Activated CD4-positive, alpha-beta T cell treated with anti-CD3 and anti-CD28 coated beads for 1 hour (primary cell): ENCODE measurements around the gene VRTN.
"Not testable (repeated sequence)": the region's sequence is repeated elsewhere in the genome, so short reads cannot be mapped to it uniquely, and the experiment has no call there.

Experiments
- DNase-seq: peaks from one replicate; pipeline ENCODE4 v3.0.0-alpha.2; 2020

The VRTN gene

DNA sequence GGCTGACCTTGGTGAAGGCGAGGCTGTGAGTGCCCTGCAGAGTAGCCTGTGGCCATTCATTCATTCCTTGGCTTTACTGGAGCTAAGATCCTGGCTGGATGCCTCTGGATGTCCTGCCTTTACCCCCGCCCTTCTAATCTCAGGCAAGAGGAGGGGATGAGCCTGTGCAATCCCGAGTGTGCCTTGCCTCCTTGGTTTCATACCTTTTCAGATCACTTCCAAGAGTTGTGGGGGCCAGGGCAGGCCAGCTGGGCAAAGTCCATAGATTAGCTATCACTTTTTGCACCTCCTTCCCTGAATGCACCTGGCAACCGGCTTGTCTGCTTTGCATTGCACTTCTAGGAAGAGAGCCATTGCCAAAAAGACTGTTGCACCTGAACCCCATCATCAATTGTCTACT lies 1.5 kb downstream of the VRTN start:
- DNase-seq: no peak

DNA sequence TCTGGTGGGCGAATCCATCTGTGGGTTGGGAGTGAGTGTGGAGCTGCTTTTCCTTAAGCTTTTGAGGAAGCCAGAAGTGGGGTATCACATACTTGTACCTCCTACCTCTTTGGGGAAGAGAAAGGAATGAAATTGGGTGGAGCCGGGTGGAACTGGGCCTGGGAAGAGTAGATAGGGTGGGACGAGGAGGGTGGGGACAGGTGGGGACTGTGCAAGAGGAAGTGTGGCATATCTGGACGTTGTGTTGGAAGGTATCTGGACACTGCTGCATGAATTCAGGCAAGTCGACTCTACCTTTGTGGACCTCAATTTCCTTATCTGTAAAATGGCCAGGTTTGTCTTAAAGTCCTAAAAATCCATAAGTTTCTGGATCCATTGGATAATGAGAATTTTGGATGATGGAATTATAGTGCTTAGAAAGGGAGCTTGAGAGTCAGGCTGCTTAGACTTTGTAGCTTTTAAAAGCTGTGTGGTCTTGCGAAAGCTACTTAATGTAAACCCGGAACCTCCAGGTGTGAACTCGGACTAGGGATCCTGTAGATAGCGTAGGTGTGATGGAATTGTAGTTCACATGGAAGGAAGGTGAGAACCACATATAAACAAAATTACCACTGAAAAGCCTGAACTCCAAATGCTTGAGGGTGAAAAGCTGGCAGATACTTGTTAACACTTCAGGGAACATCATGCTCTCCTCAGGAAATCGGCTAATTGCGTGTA lies 2.1 kb downstream of the VRTN start:
- no peak for DNase-seq

DNA sequence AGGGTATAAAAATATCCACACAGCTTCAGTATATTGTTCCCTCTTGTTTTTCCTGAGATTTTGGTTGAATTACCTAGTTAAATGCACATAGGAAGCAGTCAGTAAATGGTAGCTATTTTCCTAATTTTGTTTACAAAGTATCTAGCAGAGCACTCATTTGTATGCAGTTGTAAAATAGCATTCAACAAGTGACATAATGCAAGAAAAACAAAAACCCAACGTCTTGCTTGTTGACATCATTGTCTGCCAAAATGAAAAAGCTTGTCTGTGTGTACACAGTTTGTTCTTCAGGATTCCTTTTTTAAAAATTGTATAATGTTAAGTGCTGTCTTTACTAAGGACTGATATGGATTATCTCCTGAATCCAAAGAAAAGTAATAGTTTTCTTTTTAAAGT lies 2.7 kb downstream of the VRTN start:
- DNase-seq: no peak

DNA sequence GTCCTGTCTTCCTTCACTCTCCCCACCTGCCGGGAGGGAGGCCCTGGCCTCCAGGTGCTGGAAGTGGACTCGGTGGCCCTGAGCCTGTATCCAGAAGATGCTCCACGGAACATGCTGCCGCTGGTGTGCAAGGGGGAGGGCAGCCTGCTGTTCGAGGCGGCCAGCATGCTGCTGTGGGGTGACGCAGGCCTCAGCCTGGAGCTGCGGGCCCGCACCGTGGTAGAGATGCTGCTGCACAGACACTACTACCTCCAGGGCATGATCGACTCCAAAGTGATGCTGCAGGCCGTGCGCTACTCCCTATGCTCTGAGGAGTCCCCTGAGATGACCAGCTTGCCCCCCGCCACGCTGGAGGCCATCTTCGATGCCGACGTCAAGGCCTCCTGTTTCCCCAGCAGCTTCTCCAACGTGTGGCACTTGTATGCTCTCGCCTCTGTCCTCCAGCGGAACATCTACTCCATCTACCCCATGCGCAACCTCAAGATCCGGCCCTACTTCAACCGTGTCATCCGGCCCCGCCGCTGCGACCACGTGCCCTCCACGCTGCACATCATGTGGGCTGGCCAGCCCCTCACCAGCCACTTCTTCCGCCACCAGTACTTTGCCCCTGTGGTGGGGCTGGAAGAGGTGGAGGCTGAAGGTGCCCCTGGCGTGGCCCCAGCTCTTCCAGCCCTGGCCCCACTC lies 8.8 kb downstream of the VRTN start:
- no peak for DNase-seq

DNA sequence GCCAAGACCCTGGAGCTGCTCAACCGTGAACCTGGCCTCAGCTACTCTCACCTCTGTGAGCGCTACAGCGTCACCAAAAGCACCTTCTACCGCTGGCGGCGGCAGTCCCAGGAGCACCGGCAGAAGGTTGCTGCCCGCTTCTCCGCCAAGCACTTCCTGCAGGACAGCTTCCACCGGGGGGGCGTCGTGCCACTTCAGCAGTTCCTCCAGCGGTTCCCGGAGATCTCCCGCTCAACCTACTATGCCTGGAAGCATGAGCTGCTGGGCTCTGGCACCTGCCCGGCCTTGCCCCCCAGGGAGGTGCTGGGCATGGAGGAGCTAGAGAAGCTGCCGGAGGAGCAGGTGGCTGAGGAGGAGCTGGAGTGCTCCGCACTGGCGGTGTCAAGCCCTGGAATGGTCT lies 9.3 kb downstream of the VRTN start:
- DNase-seq: no peak

DNA sequence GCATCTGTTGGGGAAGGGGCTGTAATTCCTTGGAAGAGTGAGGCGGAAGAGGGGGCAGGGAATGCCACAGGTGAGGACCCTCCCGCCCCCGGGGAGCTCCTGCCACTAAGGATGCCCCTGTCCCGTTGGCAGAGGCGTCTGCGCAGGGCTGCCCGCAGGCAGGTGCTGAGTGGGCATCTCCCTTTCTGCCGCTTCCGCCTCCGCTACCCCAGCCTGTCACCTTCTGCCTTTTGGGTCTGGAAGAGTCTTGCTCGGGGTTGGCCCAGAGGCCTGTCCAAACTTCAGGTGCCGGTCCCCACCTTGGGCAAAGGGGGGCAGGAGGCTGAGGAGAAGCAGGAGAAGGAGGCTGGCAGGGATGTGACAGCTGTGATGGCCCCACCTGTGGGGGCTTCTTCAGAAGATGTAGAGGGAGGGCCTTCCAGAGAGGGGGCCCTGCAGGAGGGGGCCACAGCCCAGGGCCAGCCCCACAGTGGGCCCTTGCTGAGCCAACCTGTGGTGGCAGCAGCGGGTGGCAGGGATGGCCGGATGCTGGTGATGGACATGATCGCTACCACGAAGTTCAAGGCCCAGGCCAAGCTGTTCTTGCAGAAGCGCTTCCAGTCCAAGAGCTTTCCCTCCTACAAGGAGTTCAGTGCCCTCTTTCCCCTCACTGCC lies 10.0 kb downstream of the VRTN start:
- DNase-seq: no peak

DNA sequence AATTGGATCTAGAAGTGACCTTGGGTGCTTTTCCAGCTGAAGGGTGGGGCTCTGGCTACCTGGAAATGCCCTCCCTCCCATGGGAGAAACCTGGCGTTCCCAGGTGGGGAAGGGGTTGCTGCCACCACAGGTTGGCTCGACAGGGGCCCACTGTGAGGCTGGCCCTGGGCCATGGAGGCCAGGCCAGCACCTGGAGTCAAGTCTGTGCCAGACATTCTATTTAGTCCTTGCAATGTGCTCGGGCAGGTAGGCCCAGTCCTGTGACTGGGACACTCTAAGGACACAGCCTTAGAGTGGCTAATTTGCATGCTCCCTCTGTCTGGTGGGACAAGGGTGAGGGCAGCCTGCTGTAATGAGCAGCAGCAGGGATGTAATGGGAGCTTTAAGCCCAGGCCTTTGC lies 11.9 kb downstream of the VRTN start:
- DNase-seq: no peak

DNA sequence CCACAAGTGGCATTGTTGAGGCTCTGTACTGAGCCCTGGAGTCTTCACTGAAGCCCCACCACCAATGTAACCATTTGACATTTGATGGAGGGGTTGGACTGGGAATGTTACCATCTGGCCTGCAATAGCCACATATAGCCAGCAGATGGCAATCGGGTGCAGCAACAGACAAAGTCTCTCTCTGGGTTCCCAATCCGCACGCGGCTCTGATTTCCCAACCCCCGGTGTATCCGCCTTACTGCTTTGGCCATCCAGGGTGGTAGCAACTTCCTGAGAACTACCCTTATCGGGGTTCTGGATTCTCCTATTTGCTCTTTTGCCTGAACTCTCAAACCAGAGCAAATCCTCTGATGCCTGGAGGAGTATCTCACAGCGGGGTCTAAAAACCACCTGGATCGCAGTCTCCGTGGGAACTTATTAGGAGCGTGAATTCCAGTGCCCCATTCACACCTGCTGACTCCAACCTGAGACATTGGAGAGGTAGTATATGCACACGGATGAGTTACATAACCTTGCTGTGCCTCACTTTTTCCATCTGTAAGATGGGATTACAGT lies 14.2 kb downstream of the VRTN start:
- DNase-seq: peak; percentile 47

DNA sequence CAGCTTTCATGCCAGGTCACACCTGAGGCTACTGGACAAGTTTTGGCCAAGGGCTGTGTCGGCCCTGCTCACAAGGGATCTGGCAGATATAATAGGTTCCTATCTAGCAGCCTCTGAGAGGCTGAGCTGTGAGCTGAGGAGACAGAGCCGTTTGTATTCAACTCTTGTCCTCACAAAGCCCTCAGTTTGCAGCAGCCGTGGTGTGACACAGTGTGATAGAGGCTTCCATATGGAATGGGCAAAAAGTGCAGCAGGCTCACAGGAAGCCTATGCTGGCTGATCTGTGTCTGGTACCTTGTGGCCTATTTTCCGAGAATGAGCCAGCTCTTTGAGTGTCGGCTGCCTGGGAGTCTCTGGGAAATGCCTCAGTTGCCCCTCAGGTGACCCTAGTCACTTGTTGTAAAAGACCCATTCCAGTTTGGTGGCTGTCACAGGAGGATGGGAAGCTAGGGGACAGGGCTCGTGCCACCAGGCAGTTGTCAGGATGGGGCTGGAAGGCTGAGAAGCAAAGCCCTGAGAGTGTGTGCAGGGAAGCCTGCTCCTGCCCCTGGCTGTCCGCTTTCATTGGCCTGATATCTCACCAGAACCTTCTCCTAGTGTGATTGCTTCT lies 16.1 kb downstream of the VRTN start:
- DNase-seq: no peak

DNA sequence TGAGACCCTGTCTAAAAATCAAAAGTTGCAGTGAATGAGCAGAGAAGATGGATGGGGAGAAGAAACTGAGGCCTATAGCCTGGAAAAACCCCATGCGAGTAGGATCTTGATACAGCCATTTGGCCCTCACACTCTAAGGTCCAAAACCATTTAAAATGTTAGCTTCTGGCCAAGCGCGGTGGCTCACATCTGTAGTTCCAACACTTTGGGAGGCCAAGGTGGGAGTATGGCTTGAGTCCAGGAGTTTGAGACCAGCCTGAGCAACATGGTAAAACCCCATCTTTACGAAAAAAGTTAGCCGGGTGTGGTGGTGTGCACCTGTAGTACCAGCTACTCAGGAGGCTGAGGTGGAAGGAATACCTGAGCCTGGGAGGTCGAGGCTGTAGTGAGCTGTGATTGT lies 19.8 kb downstream of the VRTN start:
- no peak for DNase-seq

DNA sequence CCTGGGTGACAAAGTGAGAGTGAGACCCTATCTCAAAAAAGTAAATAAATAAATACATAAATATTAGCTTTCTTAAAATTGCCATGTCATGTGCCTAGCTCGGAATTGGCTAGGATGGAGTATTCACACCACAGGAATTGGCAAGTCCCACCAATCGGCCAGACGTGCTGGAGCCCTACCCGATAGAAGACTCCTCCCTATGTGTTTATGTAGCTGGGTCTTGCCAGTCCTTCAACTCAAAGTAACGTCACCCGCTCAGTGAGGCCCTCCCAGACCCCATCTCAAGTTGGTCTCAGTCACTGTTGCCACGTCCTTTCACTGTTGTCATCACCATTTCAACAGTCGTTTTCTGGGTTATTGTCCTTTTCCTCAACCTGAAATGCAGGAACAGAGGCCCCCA lies 20.2 kb downstream of the VRTN start:
- DNase-seq: no peak

DNA sequence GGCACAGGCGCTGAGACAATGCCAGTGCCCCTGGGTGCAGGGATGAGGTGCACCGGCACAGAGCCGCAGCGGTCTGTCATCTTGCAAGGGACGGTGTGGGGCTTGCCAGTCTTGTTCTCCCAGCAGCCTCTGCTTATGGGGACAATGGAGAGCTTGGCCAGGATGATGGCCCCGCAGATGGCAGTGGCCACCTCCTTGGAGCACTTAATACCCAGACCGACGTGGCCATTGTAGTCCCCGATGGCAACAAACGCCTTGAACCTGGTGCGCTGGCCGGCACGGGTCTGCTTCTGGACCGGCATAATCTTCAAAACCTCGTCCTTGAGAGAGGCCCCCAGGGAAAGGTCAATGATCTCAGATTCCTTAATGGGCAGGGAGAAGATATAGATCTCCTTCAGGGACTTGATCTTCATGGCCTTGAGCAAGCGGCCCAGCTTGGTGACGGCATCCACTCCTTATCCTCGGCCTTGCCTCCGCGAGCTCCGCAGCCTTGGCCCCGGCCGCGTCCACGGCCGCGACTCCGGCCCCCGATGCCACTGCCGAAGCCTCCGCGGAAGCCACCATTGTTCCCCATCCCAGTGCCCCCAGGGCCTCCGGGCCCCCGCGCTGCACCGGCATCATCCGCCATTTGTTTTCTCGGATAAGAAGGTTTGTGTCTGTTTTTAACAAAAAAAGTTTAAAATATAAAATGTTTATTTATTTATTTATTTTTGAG lies 29.9 kb downstream of the VRTN start:
- no peak for DNase-seq

DNA sequence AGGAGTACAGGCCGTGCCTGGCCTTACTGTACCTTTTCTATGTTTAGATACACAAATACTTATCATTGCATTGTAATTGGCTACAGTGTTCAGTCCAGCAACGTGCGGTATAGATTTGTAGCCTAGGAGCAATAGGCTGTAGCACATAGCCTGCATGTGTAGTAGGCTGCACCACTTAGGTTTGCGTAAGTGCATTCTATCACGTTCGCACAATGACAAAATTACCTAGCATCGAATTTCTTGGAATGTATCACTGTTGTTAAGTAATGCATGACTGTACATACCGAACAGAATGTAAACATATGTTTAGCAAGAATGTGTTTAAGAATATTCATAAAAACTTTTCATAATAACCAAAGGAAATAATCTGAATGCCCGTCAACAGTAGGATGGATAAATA lies 31.9 kb downstream of the VRTN start:
- no peak for DNase-seq

DNA sequence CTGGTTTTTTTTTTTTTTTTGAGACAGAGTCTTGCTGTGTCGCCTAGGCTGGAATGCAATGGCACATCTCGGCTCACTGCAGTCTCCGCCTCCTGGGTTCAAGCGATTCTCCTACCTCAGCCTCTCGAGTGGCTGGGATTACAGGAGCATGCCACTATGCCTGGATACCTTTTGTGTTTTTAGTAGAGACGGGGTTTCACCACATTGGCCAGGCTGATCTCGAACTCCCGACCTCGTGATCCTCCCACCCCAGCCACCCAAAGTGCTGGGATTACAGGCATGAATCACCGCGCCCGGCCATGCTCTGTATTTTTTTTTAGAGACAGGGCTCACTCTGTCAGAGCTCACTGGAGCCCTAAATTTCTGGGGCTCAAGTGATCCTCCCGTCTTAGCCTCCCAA lies 32.6 kb downstream of the VRTN start:
- no peak for DNase-seq

DNA sequence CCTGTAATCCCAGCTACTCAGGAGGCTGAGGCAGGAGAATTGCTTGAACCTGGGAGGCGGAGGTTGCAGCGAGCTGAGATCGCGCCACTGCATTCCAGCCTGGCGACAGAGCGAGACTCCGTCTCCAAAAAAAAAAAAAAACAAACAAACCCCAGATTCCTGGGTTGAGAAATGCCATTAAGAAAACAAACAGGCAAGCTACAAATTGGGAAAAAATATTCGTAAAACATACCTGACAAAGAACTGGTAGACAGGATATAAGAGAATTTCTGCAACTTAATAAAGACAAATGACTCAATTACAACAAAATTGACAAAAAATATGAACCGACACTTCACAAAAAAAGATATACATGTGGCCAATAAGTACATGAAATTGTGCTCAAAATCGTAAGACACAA lies 33.3 kb downstream of the VRTN start:
- DNase-seq: not testable (repeated sequence)

DNA sequence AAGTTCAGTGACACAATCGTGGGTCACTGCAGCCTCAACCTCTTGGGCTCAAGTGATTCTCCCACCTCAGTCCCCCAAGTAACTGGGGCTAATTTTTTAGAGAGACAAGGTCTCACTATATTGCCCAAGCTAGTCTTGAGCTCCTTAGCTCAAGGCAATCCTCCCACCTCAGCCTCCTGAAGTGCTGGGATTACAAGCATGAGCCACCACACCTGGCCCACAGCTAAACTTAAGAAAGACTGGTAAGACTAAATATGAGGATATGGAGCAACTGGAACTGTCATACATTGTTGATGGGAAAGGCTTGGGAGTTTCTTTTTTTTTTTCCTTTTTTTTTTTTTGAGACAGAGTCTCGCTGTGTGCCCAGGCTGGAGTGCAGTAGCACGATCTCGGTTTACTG lies 34.0 kb downstream of the VRTN start:
- no peak for DNase-seq

DNA sequence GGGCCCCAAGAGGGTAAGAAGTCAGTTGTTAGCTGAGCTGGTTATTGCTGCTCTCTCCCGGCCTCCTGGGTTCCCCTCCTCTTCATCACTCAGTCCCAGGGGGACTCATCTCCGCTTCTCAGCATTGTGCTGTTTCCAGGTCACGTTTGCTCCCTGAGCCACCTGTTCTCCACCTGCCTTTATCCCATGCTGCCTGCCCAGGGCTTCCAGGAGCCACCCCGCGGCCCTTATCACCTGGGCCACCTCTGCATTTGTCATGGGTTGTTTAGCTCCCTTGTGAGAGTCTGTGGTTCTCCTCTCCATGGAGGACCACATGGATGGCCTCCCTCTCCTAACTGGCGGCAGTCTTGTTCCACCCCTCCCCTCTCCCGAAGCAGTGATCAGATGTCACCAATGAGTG lies 41.7 kb downstream of the VRTN start:
- DNase-seq: no peak

DNA sequence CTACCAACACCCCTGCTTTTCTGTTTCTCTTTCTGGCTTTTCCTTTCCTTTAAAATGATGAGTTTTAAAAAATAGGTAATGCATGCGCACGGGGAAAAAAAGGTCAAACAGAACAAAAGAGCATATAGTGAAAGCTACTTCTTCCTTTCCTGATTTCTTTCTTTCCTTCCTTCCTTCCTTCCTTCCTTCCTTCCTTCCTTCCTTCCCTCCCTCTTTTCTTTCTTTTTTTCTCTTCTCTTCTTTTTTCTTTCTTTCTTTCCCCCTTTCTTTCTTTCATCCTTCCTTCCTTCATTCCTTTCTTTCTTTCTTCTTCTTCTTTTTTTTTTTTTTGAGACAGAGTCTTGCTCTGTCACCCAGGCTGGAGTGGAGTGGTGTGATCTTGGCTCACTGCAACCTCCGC lies 42.2 kb downstream of the VRTN start:
- DNase-seq: not testable (repeated sequence)

DNA sequence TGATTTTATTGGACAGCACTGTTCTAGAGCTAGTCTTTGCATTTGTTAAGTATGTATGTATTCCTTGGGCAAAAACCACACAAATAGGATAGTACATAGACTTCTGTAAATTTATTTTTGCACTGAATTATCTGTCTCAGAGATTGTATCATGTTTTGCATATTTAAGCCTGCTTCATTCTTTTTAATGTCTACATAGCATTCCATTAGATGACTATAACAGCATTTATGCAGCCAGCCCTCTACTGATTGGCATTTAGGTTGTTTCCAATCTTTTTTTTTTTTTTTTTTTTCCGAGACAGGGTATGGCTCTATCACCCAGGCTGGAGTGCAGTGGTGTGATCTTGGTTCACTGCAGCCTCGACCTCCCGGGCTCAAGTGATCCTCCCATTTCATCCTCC lies 43.2 kb downstream of the VRTN start:
- no peak for DNase-seq

DNA sequence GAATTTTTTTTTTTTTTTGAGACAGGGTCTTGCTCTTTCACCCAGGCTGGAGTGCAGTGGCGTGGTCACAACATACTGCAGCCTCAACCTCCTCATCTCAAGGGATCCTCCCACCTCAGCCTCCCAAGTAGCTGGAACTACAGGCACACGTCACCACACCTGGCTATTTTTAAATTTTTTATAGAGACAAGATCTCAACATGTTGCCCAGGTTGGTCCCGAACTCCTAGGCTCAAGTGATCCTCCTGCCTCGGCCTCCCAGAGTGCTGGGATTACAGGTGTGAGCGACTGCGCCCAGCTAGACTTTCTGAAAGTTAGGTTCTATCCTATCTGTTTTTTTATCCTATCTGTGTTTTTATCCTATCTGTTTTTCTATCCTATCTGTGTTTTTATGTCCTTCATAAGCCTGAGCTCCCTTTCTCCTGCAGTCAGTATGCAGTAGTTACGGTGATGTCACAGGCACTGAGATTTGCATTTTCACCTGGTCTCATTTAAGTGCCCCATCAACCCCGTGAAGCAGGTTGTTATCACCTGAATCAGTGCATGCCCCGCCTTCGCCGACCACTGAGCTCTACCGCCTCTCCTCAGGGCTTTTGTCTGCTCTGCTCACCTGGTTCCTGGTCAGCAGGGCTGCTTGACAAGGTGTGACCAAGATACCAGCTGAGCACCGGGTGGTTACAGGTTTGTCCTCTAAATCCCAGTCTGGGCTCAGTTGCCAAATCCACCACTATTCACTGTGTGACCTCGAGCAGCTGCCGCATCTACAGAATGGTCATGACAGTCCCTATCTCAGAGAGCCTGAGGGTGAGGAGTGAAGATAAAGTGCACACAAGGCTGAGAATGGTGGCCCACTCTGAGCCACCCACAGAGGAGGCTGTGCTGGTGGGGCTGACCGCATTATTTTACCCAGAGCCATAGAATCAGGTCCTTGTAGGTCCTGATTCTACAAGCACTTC lies 44.6 kb downstream of the VRTN start:
- DNase-seq: no peak

DNA sequence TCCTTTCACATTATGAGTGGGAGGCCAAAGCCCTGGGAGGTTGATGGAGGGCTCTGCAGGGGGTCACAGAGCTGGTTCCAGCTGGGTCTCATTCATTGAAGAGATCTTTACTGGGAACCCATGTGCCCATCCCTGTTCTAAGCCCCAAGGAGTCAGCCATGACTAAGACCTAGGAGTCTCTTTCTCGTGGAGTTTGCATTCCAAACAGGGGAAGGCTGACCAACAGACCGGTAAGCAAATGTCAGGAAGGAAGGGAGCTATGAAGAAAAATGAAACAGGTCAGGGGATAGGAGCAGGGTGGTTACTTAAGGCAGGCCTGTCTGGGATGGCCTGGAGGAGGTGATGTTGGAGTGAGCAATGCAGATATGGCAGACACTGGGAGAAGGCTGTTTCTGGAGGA lies 46.3 kb downstream of the VRTN start:
- DNase-seq: no peak

DNA sequence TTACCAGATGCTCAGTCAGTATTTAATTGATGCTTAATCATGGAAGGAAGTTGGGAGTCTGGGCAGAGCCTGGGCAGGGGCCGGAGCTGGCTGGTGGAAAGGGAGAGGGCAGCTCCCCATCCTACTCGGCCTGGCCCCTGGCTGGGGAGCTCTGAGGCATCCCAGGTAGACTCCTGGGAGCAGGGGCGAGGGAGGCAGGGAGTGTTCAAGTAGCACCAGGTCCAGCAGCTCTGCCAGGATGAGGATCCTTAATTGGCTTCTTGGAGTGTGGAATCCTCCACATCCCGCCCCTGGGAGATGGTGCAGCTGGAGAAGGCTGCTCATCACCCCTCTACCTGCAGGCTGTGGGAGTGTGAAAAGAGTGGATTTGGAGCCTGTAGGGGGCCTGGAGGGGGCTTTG lies 46.8 kb downstream of the VRTN start:
- no peak for DNase-seq
